ENCODE results near the gene HOOK2. TPM values are rescaled to one million over a fixed set of nuclear protein-coding genes. Genes with fewer than 3 reads are reported as not detected.
A peak's percentile ranks its signal among the peaks of the same experiment; 100 is the strongest.

HOOK2 gene
- polyA plus RNA-seq, 1 donor from 2014 or later = 28.4 TPM

- no peaks in the 10 kb centered on the region for H3K9me2 ChIP-seq (ENCODE audit: insufficient read depth, low read length)
- H3K4me2 ChIP-seq (ENCODE audit: low read length) = no peak overlapping the region
- no peaks in the 10 kb centered on the region for H4K20me1 ChIP-seq (ENCODE audit: insufficient read depth)
- no peak overlapping the region for H3K4me3 ChIP-seq (ENCODE audit: low read length)
- H3K9me3 ChIP-seq (ENCODE audit: low read length) = no peaks in the 10 kb centered on the region
- H3K27me3 ChIP-seq (ENCODE audit: insufficient read depth, low read depth, low read length) = no peaks in the 10 kb centered on the region
- TF ChIP-seq POLR2AphosphoS5 (IDR thresholded peaks at IDR 0.05) (no peak), EP300 (conservative IDR thresholded peaks at IDR 0.05; ENCODE audit: poor library complexity, severe bottlenecking) (no peak), TAF1 (IDR thresholded peaks at IDR 0.05; ENCODE audit: low read depth) (no peak), RAD21 (conservative IDR thresholded peaks at IDR 0.05) (no peak), SMC3 (conservative IDR thresholded peaks at IDR 0.05; ENCODE audit: poor library complexity) (no peak)
- TF ChIP-seq, protein P1, sequence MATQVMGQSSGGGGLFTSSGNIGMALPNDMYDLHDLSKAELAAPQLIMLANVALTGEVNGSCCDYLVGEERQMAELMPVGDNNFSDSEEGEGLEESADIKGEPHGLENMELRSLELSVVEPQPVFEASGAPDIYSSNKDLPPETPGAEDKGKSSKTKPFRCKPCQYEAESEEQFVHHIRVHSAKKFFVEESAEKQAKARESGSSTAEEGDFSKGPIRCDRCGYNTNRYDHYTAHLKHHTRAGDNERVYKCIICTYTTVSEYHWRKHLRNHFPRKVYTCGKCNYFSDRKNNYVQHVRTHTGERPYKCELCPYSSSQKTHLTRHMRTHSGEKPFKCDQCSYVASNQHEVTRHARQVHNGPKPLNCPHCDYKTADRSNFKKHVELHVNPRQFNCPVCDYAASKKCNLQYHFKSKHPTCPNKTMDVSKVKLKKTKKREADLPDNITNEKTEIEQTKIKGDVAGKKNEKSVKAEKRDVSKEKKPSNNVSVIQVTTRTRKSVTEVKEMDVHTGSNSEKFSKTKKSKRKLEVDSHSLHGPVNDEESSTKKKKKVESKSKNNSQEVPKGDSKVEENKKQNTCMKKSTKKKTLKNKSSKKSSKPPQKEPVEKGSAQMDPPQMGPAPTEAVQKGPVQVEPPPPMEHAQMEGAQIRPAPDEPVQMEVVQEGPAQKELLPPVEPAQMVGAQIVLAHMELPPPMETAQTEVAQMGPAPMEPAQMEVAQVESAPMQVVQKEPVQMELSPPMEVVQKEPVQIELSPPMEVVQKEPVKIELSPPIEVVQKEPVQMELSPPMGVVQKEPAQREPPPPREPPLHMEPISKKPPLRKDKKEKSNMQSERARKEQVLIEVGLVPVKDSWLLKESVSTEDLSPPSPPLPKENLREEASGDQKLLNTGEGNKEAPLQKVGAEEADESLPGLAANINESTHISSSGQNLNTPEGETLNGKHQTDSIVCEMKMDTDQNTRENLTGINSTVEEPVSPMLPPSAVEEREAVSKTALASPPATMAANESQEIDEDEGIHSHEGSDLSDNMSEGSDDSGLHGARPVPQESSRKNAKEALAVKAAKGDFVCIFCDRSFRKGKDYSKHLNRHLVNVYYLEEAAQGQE (IDR thresholded peaks at IDR 0.05; ENCODE audit: borderline replicate concordance) = no peak
- TF ChIP-seq, protein P2, sequence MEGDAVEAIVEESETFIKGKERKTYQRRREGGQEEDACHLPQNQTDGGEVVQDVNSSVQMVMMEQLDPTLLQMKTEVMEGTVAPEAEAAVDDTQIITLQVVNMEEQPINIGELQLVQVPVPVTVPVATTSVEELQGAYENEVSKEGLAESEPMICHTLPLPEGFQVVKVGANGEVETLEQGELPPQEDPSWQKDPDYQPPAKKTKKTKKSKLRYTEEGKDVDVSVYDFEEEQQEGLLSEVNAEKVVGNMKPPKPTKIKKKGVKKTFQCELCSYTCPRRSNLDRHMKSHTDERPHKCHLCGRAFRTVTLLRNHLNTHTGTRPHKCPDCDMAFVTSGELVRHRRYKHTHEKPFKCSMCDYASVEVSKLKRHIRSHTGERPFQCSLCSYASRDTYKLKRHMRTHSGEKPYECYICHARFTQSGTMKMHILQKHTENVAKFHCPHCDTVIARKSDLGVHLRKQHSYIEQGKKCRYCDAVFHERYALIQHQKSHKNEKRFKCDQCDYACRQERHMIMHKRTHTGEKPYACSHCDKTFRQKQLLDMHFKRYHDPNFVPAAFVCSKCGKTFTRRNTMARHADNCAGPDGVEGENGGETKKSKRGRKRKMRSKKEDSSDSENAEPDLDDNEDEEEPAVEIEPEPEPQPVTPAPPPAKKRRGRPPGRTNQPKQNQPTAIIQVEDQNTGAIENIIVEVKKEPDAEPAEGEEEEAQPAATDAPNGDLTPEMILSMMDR (IDR thresholded peaks at IDR 0.05; ENCODE audit: poor library complexity, severe bottlenecking) = no peak
- H3K79me2 ChIP-seq (replicated peaks; ENCODE audit: insufficient read depth, low read length) = no peaks in the 10 kb centered on the region
- no peak overlapping the region for H3K27ac ChIP-seq (ENCODE audit: low read length)
- no peaks in the 10 kb centered on the region for H3K36me3 ChIP-seq (ENCODE audit: insufficient read depth, low read length)
- peak overlapping the region; percentile 85 for H3K9ac ChIP-seq (ENCODE audit: low read length)
- H2AFZ ChIP-seq (ENCODE audit: low read depth, low read length) = no peak overlapping the region
- H3F3A ChIP-seq (ENCODE audit: insufficient read depth, low read length, poor library complexity, severe bottlenecking) = no peaks in the 10 kb centered on the region
Observed at GRCh38 chr19:12783849-12784393, 8.6 kb upstream of the HOOK2 start.

- H4K20me1 ChIP-seq (ENCODE audit: insufficient read depth) = no peaks in the 10 kb centered on the region
- no peaks in the 10 kb centered on the region for H3F3A ChIP-seq (ENCODE audit: insufficient read depth, low read length, poor library complexity, severe bottlenecking)
- H3K27me3 ChIP-seq (ENCODE audit: insufficient read depth, low read depth, low read length) = no peaks in the 10 kb centered on the region
- TF ChIP-seq, protein P2 (IDR thresholded peaks at IDR 0.05; ENCODE audit: poor library complexity, severe bottlenecking) = no peak
- TF ChIP-seq EP300 (conservative IDR thresholded peaks at IDR 0.05; ENCODE audit: poor library complexity, severe bottlenecking) (no peak), EZH2 (IDR thresholded peaks at IDR 0.05; ENCODE audit: borderline replicate concordance, insufficient read depth, low read length, poor library complexity, severe bottlenecking) (no peak), POLR2AphosphoS5 (IDR thresholded peaks at IDR 0.05) (no peak), MXI1 (conservative IDR thresholded peaks at IDR 0.05; ENCODE audit: poor library complexity, severe bottlenecking) (no peak), TAF1 (IDR thresholded peaks at IDR 0.05; ENCODE audit: low read depth) (no peak), SMC3 (conservative IDR thresholded peaks at IDR 0.05; ENCODE audit: poor library complexity) (no peak), RAD21 (conservative IDR thresholded peaks at IDR 0.05) (no peak)
- TF ChIP-seq, protein P1 (IDR thresholded peaks at IDR 0.05; ENCODE audit: borderline replicate concordance) = no peak
- peak overlapping the region; percentile 75 for H3K4me3 ChIP-seq (ENCODE audit: low read length)
- peak overlapping the region; percentile 70 for H3K4me2 ChIP-seq (ENCODE audit: low read length)
- H3K9me3 ChIP-seq (ENCODE audit: low read length) = no peaks in the 10 kb centered on the region
- H3K79me2 ChIP-seq (replicated peaks; ENCODE audit: insufficient read depth, low read length) = no peaks in the 10 kb centered on the region
- no peak overlapping the region for H2AFZ ChIP-seq (ENCODE audit: low read depth, low read length)
- H3K9me2 ChIP-seq (ENCODE audit: insufficient read depth, low read length) = no peaks in the 10 kb centered on the region
- H3K36me3 ChIP-seq (ENCODE audit: insufficient read depth, low read length) = no peaks in the 10 kb centered on the region
- peak overlapping the region; percentile 85 for H3K9ac ChIP-seq (ENCODE audit: low read length)
- H3K27ac ChIP-seq (ENCODE audit: low read length) = peak overlapping the region; percentile 70
Observed at GRCh38 chr19:12783291-12783848, 8.0 kb upstream of the HOOK2 start.

Measured in neural cell (in vitro differentiated cells).